LNCaP clone FGC (cell line): ENCODE results near the gene ZNF415.

Experiments used
- DNase-seq: peaks from one replicate; pipeline ENCODE4 v3.0.0-alpha.2; 2011; ENCODE audit warnings: low read depth
- H3K4me3 ChIP-seq: 2 replicates; pipeline ENCODE4 v1.5.1; 2011; ENCODE audit warnings: mild to moderate bottlenecking, low read depth, low read length, control low read depth
- CTCF ChIP-seq: IDR thresholded peaks from 2 replicates; pipeline ENCODE4 v1.5.1; 2012; ENCODE audit warnings: mild to moderate bottlenecking; ENCODE audit not compliant: control insufficient read depth, insufficient read depth; ENCODE audit errors: extremely low read depth

Gene ZNF415

DNA sequence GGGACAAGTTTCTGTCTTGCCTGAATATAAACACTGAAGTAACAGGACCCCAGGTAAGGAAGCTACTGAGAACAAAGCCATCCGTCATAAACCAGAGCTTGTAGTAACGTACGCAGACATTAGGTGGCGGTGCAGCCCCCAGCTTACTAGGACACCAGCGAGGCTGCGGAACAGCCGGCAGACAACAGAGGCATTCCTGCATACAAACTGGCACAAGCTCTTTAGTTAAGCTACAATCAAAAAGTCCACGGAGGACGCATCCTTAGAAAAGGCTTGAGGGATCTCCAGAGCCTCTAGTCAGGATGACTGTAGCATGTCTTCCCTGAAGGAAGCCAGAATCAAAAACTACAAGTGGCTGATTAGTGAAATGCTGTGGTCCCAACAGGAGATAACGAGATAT lies 55.7 kb downstream of the ZNF415 start:
- DNase-seq, result no peak

GRCh38 chr19:53068834-53069233 lies 63.9 kb downstream of the ZNF415 start:
- no peak for TF ChIP-seq CTCF
- no peak overlapping the region for H3K4me3 ChIP-seq
- no peak for DNase-seq

More for the DNA sequence above, 55.7 kb downstream of the ZNF415 start:
- TF ChIP-seq CTCF, result no peak
- no peak overlapping the region for H3K4me3 ChIP-seq

GRCh38 chr19:53068199-53068598 lies 64.5 kb downstream of the ZNF415 start:
- no peak for TF ChIP-seq CTCF
- no peak for DNase-seq
- H3K4me3 ChIP-seq, result no peak overlapping the region

GRCh38 chr19:53057904-53058580 lies 74.7 kb downstream of the ZNF415 start:
- peak overlapping the region; percentile 60 for H3K4me3 ChIP-seq
- peak; percentile 45 for DNase-seq
- TF ChIP-seq CTCF, result no peak
